SH-SY5Y (cell line): ENCODE results near the gene H2AZ2.

Source experiments
- GATA2 ChIP-seq: IDR thresholded peaks from 2 replicates; pipeline ENCODE4 v1.6.1; 2011; ENCODE audit warnings: mild to moderate bottlenecking, low read depth, low read length
- GATA3 ChIP-seq: IDR thresholded peaks from 2 replicates; pipeline ENCODE4 v1.6.1; 2011; ENCODE audit warnings: low read depth, mild to moderate bottlenecking, low read length, moderate library complexity

The H2AZ2 gene

DNA sequence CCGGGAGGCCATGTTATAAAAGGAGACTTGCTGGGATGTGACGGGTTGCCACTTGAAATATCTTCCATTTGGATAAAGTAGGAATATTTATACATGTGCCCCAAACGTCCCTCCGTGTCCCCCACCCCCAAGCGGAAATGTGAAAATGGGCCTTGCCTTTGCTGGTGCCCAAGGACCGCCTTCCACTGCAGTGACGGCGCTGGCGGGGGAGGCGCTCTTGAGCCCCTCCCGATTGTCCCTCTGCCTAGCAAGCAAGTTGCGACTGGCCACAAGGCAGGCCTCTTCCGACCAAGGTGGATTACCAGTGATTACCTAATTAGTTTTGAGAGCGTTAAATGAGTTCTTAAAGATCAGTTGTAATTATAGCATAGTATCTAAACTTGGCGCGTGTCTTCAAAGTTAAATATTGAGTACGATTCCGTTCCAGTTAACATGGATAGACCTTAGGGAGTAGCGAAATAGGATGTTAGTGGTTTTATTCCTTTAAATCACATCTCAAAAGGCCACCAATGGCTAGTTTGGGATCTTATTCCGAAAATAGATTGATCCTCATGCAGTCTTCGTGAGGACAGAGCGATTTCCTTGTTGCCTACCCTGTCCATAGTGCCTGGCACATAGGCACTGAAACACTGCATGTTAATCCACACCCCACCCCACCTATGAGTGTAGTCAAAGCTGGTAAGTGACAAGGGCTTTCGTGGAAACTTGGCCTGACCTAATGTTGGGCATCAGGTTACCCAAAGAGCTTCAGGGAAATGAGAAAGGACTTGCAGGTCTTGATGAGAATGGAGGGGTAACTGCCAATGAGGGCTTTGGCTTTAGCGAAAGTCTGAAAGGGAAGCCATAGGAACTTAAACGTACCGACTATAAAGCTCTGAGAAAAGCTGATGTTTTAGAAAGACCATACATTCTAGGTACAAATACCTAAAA, 50.3 kb downstream of the H2AZ2 start:
- TF ChIP-seq GATA3 (no peak), GATA2 (no peak)

DNA sequence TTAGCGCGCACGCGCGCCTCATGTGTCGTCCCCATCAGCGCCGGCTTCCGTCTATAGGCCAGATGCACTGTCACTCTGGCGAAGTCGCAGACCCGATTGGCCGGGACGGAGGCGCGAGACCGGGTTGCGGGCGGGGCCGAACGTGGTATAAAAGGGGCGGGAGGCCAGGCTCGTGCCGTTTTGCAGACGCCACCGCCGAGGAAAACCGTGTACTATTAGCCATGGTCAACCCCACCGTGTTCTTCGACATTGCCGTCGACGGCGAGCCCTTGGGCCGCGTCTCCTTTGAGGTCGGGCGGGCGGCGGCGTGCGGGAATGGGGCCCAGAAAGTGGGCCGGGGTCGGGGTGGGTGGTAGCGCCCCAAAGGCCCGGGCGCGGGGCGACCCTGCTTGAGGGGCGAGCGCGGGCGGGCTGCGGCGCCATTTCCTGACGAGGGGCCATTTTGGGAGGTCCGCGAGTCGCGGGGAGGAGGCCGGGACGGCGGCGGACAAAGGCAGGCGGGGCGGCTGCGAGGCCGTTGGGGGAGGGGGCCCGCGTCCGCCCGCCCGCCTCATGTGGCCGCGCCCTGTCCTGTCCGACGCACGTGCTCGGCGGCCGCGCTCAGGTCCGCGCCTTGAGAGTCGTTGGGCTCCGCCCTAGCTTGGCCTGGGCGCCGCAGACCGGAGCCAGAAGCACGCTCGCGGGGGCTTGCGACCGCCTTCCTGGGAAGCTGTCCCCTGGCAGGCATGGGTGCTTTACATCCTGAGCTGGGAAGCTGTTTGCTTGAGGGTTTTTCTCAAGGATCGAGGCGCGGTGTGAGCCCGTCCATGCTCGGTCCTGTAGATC, 51.2 kb downstream of the H2AZ2 start, which contains the start of gene PPIA:
Gene PPIA (plus strand): TSS at position 178 of the 825 bp plus-strand sequence. CDS start 44 bp downstream, at position 222.
- TF ChIP-seq GATA2, result no peak
- TF ChIP-seq GATA3, result no peak

DNA sequence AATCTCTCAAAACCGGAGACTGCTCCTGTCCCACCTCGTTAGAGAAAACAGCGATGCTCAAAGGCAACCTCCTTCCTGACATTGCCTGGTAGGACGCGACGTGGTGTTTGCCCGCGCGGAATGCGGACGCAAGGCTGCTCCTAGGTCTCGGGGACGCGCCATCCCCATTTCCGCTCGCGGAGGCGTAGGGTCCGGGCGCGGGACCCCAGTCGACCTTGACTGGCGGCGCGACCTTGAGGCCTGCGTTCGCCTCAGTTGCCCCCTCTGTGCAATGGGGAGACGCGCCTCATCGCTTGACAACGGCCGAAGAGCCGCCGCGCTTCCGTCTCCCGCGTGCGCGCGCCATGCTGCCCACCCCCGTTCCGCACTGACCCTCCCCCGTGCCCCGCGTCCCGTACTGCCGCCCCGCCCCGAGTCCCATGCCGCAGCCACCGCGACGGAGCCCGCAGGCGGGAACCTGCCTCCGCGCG, 51.8 kb downstream of the H2AZ2 start:
- TF ChIP-seq GATA2, result no peak
- no peak for TF ChIP-seq GATA3

DNA sequence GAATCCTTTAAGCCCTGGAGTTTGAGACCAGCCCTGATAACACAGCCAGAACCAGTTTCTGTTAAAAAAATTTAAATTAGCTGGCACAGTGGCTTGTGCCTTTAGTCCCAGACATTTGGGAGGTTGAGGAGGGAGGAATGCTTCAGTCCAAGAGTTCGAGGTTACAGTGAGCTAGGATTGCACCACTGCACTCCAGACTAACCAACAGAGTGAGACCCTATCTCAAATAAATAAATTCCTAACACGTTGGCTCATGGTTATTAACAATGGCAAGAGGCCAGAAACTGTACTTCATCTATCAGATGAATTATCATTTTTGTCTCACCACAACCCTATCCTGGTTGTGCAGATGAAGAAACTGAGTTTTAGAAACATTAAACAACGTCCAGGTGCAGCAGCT, 53.6 kb downstream of the H2AZ2 start:
- TF ChIP-seq GATA3 (no peak), GATA2 (no peak)

DNA sequence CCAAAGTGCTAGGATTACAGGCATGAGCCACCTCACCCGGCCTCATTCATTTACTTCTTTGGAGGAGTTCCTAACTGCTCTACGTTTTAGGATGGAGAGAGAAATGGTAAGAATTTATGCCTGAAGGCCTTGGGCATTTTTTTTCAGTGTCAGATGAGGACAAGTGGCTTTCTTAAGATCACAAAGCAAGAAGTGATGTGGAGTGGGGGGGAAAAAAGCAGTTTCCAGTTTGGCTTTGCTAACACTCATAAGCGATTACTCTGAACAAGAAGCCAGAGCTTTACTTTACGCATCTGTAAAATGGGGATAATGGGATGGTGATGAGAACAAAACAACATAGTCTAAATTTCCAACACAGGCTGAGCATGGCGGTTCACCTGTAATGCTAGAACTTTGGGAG, 54.0 kb downstream of the H2AZ2 start:
- TF ChIP-seq GATA2 (no peak), GATA3 (no peak)

DNA sequence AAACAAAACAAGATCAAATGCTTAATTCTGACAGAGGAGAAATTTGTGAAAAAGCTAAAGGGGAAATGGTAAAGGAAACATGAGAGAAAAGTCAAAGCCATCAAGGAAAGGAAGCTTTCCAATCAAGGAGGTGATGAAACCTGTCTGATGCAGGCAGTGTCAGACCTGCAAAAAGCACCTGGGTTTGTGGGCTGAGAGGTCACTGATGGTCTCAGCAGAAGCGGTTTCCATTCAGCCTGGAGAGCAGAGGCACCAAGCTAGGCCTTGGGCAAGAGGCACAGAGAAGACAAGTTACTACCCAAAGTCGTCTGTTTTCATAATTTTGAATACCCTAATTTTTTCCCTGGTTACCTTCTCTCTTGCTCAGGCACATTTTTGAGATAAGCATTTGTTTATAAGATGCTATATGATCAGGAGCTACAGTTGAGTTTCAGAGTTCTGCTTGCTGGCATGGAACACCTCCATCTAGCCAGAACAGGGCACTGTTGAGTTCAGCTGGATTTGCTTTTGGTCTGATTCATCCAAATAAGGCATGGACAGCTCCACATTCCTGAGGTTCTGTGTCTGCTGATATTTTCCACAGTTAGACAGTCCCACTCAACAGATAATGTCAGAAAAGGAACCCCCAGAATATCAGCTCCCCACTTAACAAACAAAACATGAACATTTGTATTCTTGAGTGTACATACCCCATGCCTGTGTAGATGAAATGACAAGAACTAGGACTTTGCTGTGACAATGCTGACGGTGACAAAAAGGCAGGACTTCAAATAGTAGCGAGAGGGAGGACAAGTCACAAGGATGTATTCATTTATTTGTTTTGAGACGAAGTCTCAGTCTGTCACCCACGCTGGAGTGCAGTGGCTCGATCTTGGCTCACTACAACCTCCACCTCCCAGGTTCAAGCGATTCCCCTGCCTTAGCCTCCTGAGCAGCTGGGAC, 56.3 kb downstream of the H2AZ2 start:
- TF ChIP-seq GATA2 (no peak), GATA3 (no peak)

- TF ChIP-seq GATA3 (no peak), GATA2 (no peak)
Observed at GRCh38 chr7:44789990-44790389, 57.9 kb downstream of the H2AZ2 start.

DNA sequence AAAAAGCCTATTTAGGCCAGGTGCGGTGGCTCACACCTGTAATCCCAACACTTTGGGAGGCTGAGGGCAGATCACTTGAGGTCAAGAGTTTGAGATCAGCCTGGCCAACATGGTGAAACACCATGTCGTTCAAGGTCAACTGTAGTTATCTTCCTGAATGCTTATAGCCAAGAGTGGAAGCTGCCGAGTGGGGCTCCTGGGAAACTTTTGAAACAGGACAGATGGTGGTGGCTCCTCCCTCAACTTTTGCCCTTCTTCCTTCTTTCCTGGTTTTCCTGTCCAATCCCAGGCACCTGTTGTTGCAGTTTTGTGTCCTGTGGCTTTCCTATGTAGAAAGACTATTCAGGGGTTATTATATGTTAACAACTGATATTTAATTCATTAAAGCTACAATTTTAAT, 60.1 kb downstream of the H2AZ2 start:
- TF ChIP-seq GATA2 (no peak), GATA3 (no peak)

DNA sequence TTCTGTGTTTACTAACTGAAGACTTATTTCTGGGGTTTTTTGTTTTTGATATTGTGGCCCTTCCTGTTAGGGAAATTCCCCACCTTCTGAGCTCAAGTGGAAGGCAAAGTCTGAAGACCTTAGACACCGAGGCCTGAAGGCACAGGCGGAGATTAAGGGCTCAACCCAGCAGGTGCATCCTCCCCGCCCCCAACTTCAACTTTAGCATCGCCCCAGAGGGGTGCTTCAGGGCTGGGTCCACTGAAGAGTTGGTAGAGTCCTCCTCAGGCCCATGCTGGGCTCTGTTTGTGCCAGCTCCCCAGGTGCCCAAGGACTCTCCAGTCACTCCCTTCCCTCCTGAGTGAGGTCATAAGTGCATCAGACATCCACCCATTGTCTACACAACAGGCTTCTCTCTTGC, 60.8 kb downstream of the H2AZ2 start:
- TF ChIP-seq GATA3, result no peak
- TF ChIP-seq GATA2, result no peak

DNA sequence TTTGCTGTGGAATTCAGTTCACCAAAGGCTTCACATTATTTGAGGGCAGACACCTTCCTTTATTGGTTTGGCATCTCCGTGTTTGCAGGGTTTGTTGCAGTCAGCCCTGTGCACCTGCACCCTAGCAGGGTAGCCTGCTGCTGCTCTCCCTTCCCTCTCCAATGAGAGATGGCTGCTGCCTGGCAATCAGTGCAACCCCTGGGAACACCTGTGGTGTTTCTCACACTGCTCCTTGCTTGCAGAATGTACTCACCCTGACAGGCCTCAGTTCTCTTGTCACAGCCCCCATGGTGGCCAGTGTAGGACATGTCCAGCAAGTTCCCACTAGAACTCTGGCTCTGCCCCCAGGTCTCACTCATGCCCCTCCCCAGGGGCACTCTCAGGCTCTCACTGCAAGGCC, 63.5 kb downstream of the H2AZ2 start:
- TF ChIP-seq GATA3 (no peak), GATA2 (no peak)

DNA sequence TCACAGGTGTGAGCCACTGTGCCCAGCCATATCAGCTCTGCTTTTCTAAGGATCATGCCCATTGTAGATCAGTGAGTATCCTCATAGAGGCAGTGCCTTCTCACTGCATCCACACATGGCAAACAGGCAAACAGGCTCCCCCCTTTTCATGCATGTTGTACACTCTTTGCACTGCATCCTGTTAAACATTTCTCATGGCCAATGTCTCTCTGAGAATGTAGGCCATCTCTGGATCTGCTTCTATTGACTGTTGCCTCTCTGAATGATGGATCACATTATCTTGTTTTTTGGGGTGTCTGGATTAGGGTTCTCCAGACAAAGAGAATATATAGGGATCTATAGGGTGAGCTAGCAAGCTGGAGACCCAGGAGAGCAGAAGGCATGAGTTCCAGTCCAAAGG, 64.5 kb downstream of the H2AZ2 start:
- TF ChIP-seq GATA3 (no peak), GATA2 (no peak)

DNA sequence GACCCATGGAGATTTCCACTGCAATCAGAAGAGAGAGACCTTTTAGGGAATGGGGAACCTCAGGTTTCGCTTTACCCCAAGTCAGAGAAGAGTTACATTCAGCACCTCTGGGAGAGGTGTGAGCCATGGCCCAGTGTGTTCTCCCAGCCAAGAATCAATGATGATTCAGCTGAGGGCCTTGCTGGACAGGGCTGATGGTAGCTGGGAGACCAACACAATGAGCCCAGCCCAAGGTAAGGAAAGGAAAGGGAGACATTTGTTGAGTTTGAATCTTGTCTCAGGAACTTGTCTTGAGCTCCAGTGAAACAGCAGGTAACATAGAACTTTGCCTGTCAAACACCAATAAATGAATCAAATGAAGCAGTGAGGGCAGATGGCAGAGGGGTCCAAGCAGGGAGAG, 65.4 kb downstream of the H2AZ2 start:
- TF ChIP-seq GATA2 (no peak), GATA3 (no peak)
